ENCODE results near the gene RAB18.
A peak's percentile ranks its signal among the peaks of the same experiment; 100 is the strongest.

Gene RAB18

GRCh38 chr10:27547047-27547446, 42.9 kb downstream of the RAB18 start:
- TF ChIP-seq MAX (IDR thresholded peaks at IDR 0.05) (no peak), TAF1 (IDR thresholded peaks at IDR 0.05; ENCODE audit: low read depth) (no peak), EGR1 (IDR thresholded peaks at IDR 0.05) (no peak), USF1 (IDR thresholded peaks at IDR 0.05) (no peak), FOXM1 (IDR thresholded peaks at IDR 0.05; ENCODE audit: borderline replicate concordance, low read depth) (no peak), CREB1 (IDR thresholded peaks at IDR 0.05; ENCODE audit: low read depth) (no peak), TEAD4 (IDR thresholded peaks at IDR 0.05) (no peak), YY1 (IDR thresholded peaks at IDR 0.05; ENCODE audit: low read depth) (no peak), TCF12 (IDR thresholded peaks at IDR 0.05; ENCODE audit: low read depth) (no peak)

GRCh38 chr10:27547482-27547881, 43.4 kb downstream of the RAB18 start:
- TF ChIP-seq FOXM1 (IDR thresholded peaks at IDR 0.05; ENCODE audit: borderline replicate concordance, low read depth): no peak
- TF ChIP-seq TAF1 (IDR thresholded peaks at IDR 0.05; ENCODE audit: low read depth): no peak
- no peak for TF ChIP-seq ZBTB7A (IDR thresholded peaks at IDR 0.05; ENCODE audit: low read depth)
- no peak for TF ChIP-seq NFIC (IDR thresholded peaks at IDR 0.05)
- TF ChIP-seq USF1 (IDR thresholded peaks at IDR 0.05): no peak
- TF ChIP-seq RAD21 (IDR thresholded peaks at IDR 0.05; ENCODE audit: low read depth): no peak
- no peak for TF ChIP-seq CREB1 (IDR thresholded peaks at IDR 0.05; ENCODE audit: low read depth)
- no peak for TF ChIP-seq TEAD4 (IDR thresholded peaks at IDR 0.05)
- TF ChIP-seq YY1 (IDR thresholded peaks at IDR 0.05; ENCODE audit: low read depth): no peak
- no peak for TF ChIP-seq EP300 (IDR thresholded peaks at IDR 0.05; ENCODE audit: borderline replicate concordance)
- no peak for TF ChIP-seq TCF12 (IDR thresholded peaks at IDR 0.05; ENCODE audit: low read depth)

GRCh38 chr10:27550823-27551222, 46.7 kb downstream of the RAB18 start:
- no peak for TF ChIP-seq NFIC (IDR thresholded peaks at IDR 0.05)
- no peak for TF ChIP-seq ZBTB7A (IDR thresholded peaks at IDR 0.05; ENCODE audit: low read depth)
- TF ChIP-seq YY1 (IDR thresholded peaks at IDR 0.05; ENCODE audit: low read depth): no peak
- TF ChIP-seq MAX (IDR thresholded peaks at IDR 0.05): no peak
- no peak for TF ChIP-seq TCF12 (IDR thresholded peaks at IDR 0.05; ENCODE audit: low read depth)
- no peak for TF ChIP-seq EGR1 (IDR thresholded peaks at IDR 0.05)
- no peak for TF ChIP-seq TEAD4 (IDR thresholded peaks at IDR 0.05)
- no peak for TF ChIP-seq CREB1 (IDR thresholded peaks at IDR 0.05; ENCODE audit: low read depth)
- TF ChIP-seq EP300 (IDR thresholded peaks at IDR 0.05; ENCODE audit: borderline replicate concordance): no peak
- no peak for TF ChIP-seq RAD21 (IDR thresholded peaks at IDR 0.05; ENCODE audit: low read depth)
- TF ChIP-seq REST (IDR thresholded peaks at IDR 0.05; ENCODE audit: low read depth): no peak
- no peak for TF ChIP-seq TAF1 (IDR thresholded peaks at IDR 0.05; ENCODE audit: low read depth)
- no peak for TF ChIP-seq CEBPB (IDR thresholded peaks at IDR 0.05)

GRCh38 chr10:27558612-27559020, 54.5 kb downstream of the RAB18 start:
- no peak for TF ChIP-seq FOXM1 (IDR thresholded peaks at IDR 0.05; ENCODE audit: borderline replicate concordance, low read depth)
- peak; percentile 48; the same call in 1 of the 2 replicates for TF ChIP-seq REST (IDR thresholded peaks at IDR 0.05; ENCODE audit: low read depth)
- TF ChIP-seq RAD21 (IDR thresholded peaks at IDR 0.05; ENCODE audit: low read depth): peak; percentile 91

- TF ChIP-seq EGR1 (IDR thresholded peaks at IDR 0.05) (no peak), CREB1 (IDR thresholded peaks at IDR 0.05; ENCODE audit: low read depth) (no peak), TCF12 (IDR thresholded peaks at IDR 0.05; ENCODE audit: low read depth) (no peak), TAF1 (IDR thresholded peaks at IDR 0.05; ENCODE audit: low read depth) (no peak), CEBPB (IDR thresholded peaks at IDR 0.05) (no peak), FOXM1 (IDR thresholded peaks at IDR 0.05; ENCODE audit: borderline replicate concordance, low read depth) (no peak)
Measured at GRCh38 chr10:27561334-27561733, 57.2 kb downstream of the RAB18 start.

GRCh38 chr10:27564398-27564797, 60.3 kb downstream of the RAB18 start:
- TF ChIP-seq YY1 (IDR thresholded peaks at IDR 0.05; ENCODE audit: low read depth): no peak
- no peak for TF ChIP-seq CREB1 (IDR thresholded peaks at IDR 0.05; ENCODE audit: low read depth)
- TF ChIP-seq MAX (IDR thresholded peaks at IDR 0.05): no peak
- no peak for TF ChIP-seq TAF1 (IDR thresholded peaks at IDR 0.05; ENCODE audit: low read depth)
- TF ChIP-seq REST (IDR thresholded peaks at IDR 0.05; ENCODE audit: low read depth): no peak
- TF ChIP-seq RAD21 (IDR thresholded peaks at IDR 0.05; ENCODE audit: low read depth): no peak
- no peak for TF ChIP-seq EP300 (IDR thresholded peaks at IDR 0.05; ENCODE audit: borderline replicate concordance)
- no peak for TF ChIP-seq TEAD4 (IDR thresholded peaks at IDR 0.05)
- TF ChIP-seq CEBPB (IDR thresholded peaks at IDR 0.05): no peak
- TF ChIP-seq TCF12 (IDR thresholded peaks at IDR 0.05; ENCODE audit: low read depth): no peak
- no peak for TF ChIP-seq FOXM1 (IDR thresholded peaks at IDR 0.05; ENCODE audit: borderline replicate concordance, low read depth)
- TF ChIP-seq USF1 (IDR thresholded peaks at IDR 0.05): no peak
- no peak for TF ChIP-seq ZBTB7A (IDR thresholded peaks at IDR 0.05; ENCODE audit: low read depth)
- TF ChIP-seq EGR1 (IDR thresholded peaks at IDR 0.05): no peak
- no peak for TF ChIP-seq NFIC (IDR thresholded peaks at IDR 0.05)
